K562 (cell line): ENCODE results near the gene ZSCAN29. TPM values are rescaled to one million over a fixed set of nuclear protein-coding genes. Genes with fewer than 3 reads are reported as not detected.

Experiments
- ATF7 ChIP-seq: fragments of 450-650 bp; IDR thresholded peaks from 2 replicates; pipeline ENCODE4 v1.7.1; 2014; ENCODE audit warnings: mild to moderate bottlenecking, moderate library complexity
- EWSR1 ChIP-seq: fragments of 450-650 bp; IDR thresholded peaks from 2 replicates; pipeline ENCODE4 v1.6.1; 2018; ENCODE audit warnings: borderline replicate concordance, mild to moderate bottlenecking, low read depth, moderate library complexity; ENCODE audit not compliant: partially characterized antibody
- JUNB ChIP-seq: fragments of 450-650 bp; formaldehyde crosslinking; conservative IDR thresholded peaks from 2 replicates; pipeline ENCODE4 v1.4.0; 2020; ENCODE audit warnings: mild to moderate bottlenecking
- JUND ChIP-seq, 2 experiments: IDR thresholded peaks; 2 replicates in 1 of 2; 3 replicates in 1 of 2; pipeline ENCODE4 v1.6.1; 2011; ENCODE audit warnings: borderline replicate concordance in 2 of 2, low read depth in 2 of 2, low read length in 2 of 2, improper control_type of control experiment in 1 of 2, missing biosample characterization in 1 of 2, missing genetic modification characterization in 1 of 2, missing genetic modification reagents in 1 of 2
- KDM5B ChIP-seq: fragments of 200-600 bp; sonication (generic); IDR thresholded peaks from 2 replicates; pipeline ENCODE4 v1.6.1; 2012; ENCODE audit warnings: low read depth, mild to moderate bottlenecking, moderate library complexity, low read length, control low read depth, inconsistent platforms; ENCODE audit not compliant: insufficient replicate concordance
- POLR2A ChIP-seq: fragments of 450-650 bp; conservative IDR thresholded peaks from 2 replicates; pipeline ENCODE4 v1.6.1; 2016
- RB1 ChIP-seq: fragments of 450-650 bp; IDR thresholded peaks from 2 replicates; pipeline ENCODE4 v1.6.1; 2017; ENCODE audit warnings: low read depth, mild to moderate bottlenecking
- RBM34 ChIP-seq: fragments of 200-400 bp; formaldehyde crosslinking; IDR thresholded peaks from 2 replicates; pipeline ENCODE4 v1.6.1; 2018; ENCODE audit warnings: low read length, borderline replicate concordance; ENCODE audit not compliant: insufficient read depth
- SMAD3 ChIP-seq: fragments of 450-650 bp; formaldehyde crosslinking; conservative IDR thresholded peaks from 2 replicates; pipeline ENCODE4 v1.4.0; 2020; ENCODE audit warnings: mild to moderate bottlenecking
- ZBED1 ChIP-seq: IDR thresholded peaks from 2 replicates; pipeline ENCODE4 v1.6.1; 2014
- ZNF23 ChIP-seq: fragments of 250-450 bp; sonication (Bioruptor Pico); IDR thresholded peaks from 2 replicates; pipeline ENCODE4 v1.4.0; 2020; ENCODE audit warnings: mild to moderate bottlenecking
- ZNF644 ChIP-seq: fragments of 200-800 bp; sonication (Bioruptor generic); IDR thresholded peaks from 2 replicates; pipeline ENCODE4 v1.6.1; 2016; ENCODE audit warnings: low read depth, missing genetic modification characterization, missing compliant biosample characterization
- polyA plus RNA-seq, 8 experiments: library from polyadenylated mRNA; depleted of rRNA in 4 of 8; stranded (reverse) in 5 of 8; unstranded in 3 of 8; fragments of >200 nt; fragmentation: Nextera tagmentation in 2 of 8; fragmentation: Illumina TruSeq in 1 of 8; extraction: Ambion mirVana in 2 of 8; extraction: Trizol in 1 of 8; gene quantifications; 2 replicates each; pipeline versions ENCODE4 v1.2.1 to v1.2.3, GENCODE V29; 2011 to 2014; ENCODE audit warnings: inconsistent platforms in 1 of 8, missing spikeins in 1 of 8
- total RNA-seq, 7 experiments: library from RNA; depleted of rRNA in 6 of 7; stranded (reverse); fragments of >200 nt in 6 of 7; fragmentation: Illumina TruSeq in 2 of 7; extraction: Trizol in 2 of 7; gene quantifications; 2 replicates each; pipeline versions ENCODE4 v1.2.1 to v1.2.3, GENCODE V29; 2011 to 2021; ENCODE audit warnings: low replicate concordance in 1 of 7
- TF ChIP-seq, protein P1 (sequence below), 3 experiments: IDR thresholded peaks in 2 of 3; conservative IDR thresholded peaks in 1 of 3; 2 replicates each; pipeline ENCODE4 v1.5.1; 2011 to 2012; ENCODE audit warnings: low read length in 3 of 3, mild to moderate bottlenecking in 3 of 3, control low read depth in 2 of 3, improper control_type of control experiment in 1 of 3, inconsistent platforms in 1 of 3, low read depth in 1 of 3, mixed read lengths in 1 of 3, moderate library complexity in 1 of 3; ENCODE audit not compliant: insufficient read depth in 2 of 3
- TF ChIP-seq, protein P2 (sequence below): fragments of 200-400 bp; formaldehyde crosslinking; IDR thresholded peaks from 2 replicates; pipeline ENCODE4 v1.6.1; 2017; ENCODE audit warnings: mild to moderate bottlenecking, low read depth, low read length, moderate library complexity
- TF ChIP-seq, protein P3 (sequence below): fragments of 450-650 bp; IDR thresholded peaks from 2 replicates; pipeline ENCODE4 v1.6.1; 2017; ENCODE audit warnings: antibody characterized with exemption
- TF ChIP-seq, protein P4 (sequence below), 2 experiments: IDR thresholded peaks; 2 replicates each; pipeline ENCODE4 v1.6.1; 2011; ENCODE audit warnings: borderline replicate concordance in 1 of 2, control low read depth in 1 of 2, low read depth in 1 of 2, low read length in 1 of 2, mild to moderate bottlenecking in 1 of 2, mixed read lengths in 1 of 2, moderate library complexity in 1 of 2; ENCODE audit not compliant: insufficient read depth in 1 of 2, insufficient read length in 1 of 2, poor library complexity in 1 of 2, severe bottlenecking in 1 of 2; ENCODE audit errors: extremely low read depth in 1 of 2
- TF ChIP-seq, protein P5 (sequence below): sonication (generic); formaldehyde crosslinking; IDR thresholded peaks from 2 replicates; pipeline ENCODE4 v1.8.1; 2023; ENCODE audit warnings: mild to moderate bottlenecking, missing genetic modification reagents

ZSCAN29 gene
- total and polyA plus RNA-seq, 9 of the 15 experiments (the other 6 are each of a cell fraction or from before 2014, with no cell fraction given), result 2.5 to 28.6 (median 19.7) TPM

DNA sequence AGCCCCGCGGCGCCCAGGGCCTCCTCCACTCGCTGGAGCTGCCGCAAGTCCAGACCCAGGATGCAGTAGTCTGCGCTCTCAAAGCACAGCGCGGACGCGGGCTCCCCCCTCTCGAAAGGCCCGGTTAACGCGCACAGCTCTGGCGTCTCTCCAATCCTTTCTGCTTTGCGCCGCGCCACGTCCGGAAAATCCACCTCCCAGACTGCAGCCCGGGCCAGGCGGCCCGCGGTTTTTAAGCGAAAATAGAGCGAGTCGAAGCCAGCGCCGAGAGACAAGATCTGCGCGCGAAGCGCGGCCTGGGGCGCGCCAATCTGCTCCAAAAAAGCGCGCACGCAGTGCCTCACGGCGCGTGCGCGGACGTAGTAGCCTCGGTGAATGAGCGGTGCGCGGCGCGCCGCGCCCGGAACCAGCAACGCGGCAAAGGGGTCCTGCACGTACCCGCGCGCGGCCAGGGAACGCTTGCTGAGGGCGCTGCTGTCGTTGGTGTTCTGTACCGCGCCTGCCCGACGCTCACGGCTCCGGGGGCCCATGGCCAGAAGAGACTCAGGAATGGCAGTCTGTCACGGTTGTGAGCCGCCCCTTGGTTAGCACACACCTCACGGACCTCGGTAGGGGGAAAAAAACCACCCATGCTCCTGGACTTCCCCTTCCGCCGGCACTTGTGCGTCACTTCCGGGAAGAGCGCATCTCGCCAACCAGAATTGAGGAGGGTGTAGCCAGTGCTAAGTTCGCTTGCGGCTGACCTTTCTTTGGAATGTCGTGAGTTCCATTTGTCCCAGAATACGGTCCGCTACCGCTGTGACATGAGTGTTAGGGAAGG is 40.7 kb downstream of the ZSCAN29 start, which contains the start of gene LCMT2 (continued):
- TF ChIP-seq, protein P1, sequence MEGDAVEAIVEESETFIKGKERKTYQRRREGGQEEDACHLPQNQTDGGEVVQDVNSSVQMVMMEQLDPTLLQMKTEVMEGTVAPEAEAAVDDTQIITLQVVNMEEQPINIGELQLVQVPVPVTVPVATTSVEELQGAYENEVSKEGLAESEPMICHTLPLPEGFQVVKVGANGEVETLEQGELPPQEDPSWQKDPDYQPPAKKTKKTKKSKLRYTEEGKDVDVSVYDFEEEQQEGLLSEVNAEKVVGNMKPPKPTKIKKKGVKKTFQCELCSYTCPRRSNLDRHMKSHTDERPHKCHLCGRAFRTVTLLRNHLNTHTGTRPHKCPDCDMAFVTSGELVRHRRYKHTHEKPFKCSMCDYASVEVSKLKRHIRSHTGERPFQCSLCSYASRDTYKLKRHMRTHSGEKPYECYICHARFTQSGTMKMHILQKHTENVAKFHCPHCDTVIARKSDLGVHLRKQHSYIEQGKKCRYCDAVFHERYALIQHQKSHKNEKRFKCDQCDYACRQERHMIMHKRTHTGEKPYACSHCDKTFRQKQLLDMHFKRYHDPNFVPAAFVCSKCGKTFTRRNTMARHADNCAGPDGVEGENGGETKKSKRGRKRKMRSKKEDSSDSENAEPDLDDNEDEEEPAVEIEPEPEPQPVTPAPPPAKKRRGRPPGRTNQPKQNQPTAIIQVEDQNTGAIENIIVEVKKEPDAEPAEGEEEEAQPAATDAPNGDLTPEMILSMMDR (IDR thresholded peaks at IDR 0.05 in 2 of 3, conservative IDR thresholded peaks at IDR 0.05 in 1 of 3; ENCODE audit: insufficient read depth in 2 of 3, low read depth in 1 of 3, low read length in 3 of 3), result 0 out of 6 replicates have a peak, but pooled peaks of 1 of the 3 experiments have one; percentile 4
- TF ChIP-seq EWSR1 (no peak), ZNF23 (no peak), POLR2A (peak; percentile 99), ATF7 (peak; percentile 90), ZBED1 (peak; percentile 71; the same call in 1 of the 2 replicates), RB1 (peak; percentile 91; the same call in 1 of the 2 replicates), JUND (IDR thresholded peaks at IDR 0.05; ENCODE audit: borderline replicate concordance, low read depth, low read length) (peak; percentile 30; the same call in 1 of the 2 replicates), JUND (tag; IDR thresholded peaks at IDR 0.05; ENCODE audit: borderline replicate concordance, low read depth, low read length) (peak; percentile 57; the same call in 2 of the 3 replicates), KDM5B (peak; percentile 85), JUNB (CRISPR knock-in tag) (no peak), RBM34 (no peak), ZNF644 (tag) (peak; percentile 31; the same call in 1 of the 2 replicates), SMAD3 (CRISPR knock-in tag) (peak; percentile 69; the same call in 1 of the 2 replicates)
- TF ChIP-seq, protein P2, sequence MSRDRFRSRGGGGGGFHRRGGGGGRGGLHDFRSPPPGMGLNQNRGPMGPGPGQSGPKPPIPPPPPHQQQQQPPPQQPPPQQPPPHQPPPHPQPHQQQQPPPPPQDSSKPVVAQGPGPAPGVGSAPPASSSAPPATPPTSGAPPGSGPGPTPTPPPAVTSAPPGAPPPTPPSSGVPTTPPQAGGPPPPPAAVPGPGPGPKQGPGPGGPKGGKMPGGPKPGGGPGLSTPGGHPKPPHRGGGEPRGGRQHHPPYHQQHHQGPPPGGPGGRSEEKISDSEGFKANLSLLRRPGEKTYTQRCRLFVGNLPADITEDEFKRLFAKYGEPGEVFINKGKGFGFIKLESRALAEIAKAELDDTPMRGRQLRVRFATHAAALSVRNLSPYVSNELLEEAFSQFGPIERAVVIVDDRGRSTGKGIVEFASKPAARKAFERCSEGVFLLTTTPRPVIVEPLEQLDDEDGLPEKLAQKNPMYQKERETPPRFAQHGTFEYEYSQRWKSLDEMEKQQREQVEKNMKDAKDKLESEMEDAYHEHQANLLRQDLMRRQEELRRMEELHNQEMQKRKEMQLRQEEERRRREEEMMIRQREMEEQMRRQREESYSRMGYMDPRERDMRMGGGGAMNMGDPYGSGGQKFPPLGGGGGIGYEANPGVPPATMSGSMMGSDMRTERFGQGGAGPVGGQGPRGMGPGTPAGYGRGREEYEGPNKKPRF, result no peak
- TF ChIP-seq, protein P3, sequence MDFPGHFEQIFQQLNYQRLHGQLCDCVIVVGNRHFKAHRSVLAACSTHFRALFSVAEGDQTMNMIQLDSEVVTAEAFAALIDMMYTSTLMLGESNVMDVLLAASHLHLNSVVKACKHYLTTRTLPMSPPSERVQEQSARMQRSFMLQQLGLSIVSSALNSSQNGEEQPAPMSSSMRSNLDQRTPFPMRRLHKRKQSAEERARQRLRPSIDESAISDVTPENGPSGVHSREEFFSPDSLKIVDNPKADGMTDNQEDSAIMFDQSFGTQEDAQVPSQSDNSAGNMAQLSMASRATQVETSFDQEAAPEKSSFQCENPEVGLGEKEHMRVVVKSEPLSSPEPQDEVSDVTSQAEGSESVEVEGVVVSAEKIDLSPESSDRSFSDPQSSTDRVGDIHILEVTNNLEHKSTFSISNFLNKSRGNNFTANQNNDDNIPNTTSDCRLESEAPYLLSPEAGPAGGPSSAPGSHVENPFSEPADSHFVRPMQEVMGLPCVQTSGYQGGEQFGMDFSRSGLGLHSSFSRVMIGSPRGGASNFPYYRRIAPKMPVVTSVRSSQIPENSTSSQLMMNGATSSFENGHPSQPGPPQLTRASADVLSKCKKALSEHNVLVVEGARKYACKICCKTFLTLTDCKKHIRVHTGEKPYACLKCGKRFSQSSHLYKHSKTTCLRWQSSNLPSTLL, result no peak
- TF ChIP-seq, protein P4, sequence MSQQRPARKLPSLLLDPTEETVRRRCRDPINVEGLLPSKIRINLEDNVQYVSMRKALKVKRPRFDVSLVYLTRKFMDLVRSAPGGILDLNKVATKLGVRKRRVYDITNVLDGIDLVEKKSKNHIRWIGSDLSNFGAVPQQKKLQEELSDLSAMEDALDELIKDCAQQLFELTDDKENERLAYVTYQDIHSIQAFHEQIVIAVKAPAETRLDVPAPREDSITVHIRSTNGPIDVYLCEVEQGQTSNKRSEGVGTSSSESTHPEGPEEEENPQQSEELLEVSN (IDR thresholded peaks at IDR 0.05; ENCODE audit: borderline replicate concordance in 1 of 2, extremely low read depth in 1 of 2, insufficient read depth in 1 of 2, insufficient read length in 1 of 2, low read depth in 1 of 2, low read length in 1 of 2, poor library complexity in 1 of 2, severe bottlenecking in 1 of 2), result peak; percentile 94 to 96
- TF ChIP-seq, protein P5, sequence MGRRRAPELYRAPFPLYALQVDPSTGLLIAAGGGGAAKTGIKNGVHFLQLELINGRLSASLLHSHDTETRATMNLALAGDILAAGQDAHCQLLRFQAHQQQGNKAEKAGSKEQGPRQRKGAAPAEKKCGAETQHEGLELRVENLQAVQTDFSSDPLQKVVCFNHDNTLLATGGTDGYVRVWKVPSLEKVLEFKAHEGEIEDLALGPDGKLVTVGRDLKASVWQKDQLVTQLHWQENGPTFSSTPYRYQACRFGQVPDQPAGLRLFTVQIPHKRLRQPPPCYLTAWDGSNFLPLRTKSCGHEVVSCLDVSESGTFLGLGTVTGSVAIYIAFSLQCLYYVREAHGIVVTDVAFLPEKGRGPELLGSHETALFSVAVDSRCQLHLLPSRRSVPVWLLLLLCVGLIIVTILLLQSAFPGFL (CRISPR knock-in tag), result peak; percentile 84; the same call in 1 of the 2 replicates
